ENCODE data around the gene TNRC18.
A peak's percentile ranks its signal among the peaks of the same experiment; 100 is the strongest.
"Not testable (repeated sequence)": the region's sequence is repeated elsewhere in the genome, so short reads cannot be mapped to it uniquely, and the experiment has no call there.

TNRC18 gene

DNA sequence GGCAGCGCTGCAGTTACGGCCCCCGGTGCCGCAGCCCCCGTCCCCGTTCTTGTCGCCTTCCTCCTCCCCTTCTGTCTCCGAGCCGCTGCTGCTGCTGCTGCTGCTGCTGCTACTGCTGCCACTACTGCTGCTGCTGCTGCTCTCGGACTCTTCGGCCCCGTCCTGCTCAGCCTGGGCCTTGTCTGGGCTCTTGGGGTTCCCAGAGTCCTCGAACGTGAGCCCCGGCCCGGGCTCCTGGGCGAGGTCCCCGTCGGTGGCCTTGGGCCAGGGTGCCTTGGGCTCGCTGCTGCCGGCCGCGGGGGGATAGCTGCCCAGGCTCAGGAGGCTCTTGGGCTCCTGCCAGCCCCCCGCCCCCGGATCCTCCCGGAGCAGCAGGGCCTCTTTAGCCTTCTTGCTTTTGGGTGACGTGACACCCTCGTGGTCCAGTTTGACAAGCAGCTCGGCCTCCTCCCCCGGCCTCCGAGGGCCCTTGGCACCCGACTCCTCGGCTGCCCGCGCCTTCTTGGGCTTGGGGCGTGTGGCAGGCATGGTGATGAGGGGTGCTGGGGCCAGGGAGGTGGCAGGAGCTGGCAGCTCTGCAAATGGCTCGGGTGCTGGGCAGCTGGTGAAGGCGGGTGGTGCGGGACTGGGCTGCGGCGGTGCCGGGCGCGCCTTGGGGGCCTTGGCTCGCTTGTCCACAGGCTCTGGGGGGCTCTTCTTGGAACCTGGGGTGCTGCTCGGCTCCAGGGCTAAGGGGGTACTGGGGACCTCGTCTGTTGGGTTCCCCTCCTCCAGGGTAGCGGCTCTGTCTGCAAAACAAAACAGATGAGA, 110.4 kb downstream of the TNRC18 start:
- DNase-seq = not testable (repeated sequence)

DNA sequence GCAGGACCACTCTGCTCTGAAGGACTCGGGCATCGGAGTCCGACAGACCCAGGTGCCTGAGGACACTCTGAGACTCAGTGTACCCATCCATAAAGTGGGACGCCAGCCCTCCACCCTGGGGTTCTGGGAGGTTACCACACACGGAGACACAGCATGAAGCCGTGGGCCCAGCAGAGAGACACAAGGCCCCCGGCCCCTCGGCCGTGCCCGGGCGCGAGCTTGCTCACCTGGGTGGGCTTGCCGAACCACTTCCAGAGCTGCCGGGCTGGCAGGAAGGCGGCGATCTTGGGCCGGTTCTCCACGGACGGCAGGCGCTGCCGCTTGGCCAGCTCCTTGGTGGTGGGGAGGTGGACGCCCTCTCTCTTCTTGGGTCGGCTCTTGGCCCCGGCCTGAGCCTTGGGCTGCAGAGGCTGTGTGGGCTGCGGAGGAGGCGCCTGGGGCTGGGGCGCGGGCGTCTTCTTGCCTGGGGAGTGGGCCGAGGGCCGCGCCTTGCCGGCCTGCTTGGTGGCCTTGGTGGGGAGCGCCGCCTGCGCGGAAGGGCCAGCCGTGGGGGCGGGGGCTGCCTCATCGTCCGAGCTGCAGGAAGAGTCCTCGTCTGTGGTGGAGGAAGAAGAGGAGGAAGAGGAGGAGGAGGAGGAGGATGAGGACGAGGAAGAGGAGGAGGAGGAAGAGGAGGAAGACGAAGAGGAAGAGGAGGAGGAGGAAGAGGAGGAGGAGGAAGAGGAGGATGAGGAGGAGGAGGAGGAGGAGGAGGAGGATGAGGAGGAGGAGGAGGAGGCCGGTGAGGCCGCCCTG, 111.2 kb downstream of the TNRC18 start:
- DNase-seq = not testable (repeated sequence)

DNA sequence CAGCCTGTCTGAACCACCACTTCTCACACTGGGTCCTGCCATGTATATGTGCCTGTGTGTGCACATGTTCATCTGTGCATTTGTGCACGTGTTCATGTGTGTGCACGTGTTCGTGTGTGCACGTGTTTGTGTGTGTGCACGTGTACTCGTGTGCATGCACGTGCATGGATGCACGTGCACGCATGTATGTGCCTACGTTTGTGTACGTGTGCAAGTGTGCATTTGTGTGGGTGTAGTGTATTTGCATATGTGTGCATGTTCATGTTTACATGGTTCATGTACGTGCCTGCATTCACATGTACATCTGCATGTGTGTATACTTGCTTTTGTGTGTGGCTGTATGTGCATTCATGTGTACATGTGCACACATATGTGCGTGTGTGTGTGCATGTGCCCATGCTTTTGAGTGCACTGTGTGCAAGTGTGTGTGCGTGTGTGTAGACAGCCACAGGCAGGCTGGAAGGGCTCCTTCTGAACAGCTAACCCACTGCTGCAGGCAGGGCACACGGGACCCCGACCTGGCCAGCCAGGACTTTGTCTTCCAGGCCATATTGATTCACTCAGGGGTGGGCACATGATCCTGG, 112.7 kb downstream of the TNRC18 start:
- DNase-seq = no peak

DNA sequence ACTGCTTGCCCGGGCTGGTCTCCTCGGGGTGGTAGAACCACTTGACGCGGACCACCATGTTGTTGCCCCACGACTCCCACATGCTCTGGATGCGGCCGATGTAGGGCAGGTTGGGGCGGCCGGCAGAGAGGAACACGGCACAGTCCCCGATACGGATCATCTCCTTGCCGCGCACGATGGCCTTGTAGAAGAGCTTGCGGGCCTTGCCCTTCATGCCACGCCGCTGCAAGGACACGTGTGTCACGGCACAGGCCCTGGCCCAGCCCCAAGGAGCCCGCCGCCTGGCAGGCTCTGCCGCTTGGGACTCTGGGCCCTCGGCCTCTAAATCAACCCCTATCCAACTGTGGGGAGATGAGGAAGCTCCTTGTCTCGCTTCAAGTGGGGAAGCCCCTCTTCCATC, 114.5 kb downstream of the TNRC18 start:
- no peak for DNase-seq

DNA sequence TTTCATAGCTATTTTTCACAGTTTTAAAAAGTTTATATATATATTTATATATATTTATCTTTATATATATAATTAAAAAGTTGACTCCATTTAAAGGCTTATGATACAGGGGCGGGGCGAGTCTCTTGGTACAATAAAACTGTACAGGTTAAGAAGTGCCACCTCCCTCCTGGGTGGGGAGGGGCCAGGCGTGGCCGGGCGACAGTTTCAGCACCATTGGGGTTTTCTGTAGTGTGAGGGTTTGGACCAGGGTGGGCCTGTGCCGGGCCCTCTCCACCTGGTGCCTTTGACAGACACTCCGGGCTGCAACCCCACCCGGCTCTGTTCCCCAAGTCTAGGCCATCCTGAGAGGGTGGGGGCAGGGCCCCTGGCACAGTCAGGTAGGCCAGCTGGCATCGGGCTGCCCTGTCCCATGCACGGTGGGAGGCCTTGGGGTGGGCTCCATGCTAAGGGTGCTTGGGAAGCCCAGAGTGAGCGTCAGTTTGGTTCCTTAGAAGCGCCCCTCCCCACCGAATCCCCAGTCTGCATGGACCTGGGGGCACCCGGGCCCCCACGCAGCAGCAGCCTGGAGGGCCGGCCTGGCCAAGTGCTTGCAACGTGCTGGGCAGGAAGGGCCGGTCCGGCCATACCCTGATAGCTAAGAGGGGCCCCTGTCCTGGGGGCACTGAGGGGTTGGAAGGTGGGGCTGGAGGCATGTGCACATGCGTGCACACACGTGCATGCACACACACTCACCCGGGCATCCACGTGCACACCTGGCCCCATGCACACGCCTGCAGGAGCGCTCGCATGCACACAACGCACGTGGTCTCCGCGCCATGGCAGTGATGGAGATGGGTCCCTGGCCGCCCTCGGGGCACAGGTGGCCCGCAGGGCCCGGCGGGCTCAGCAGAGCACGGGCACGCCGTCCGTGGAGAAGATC, 116.2 kb downstream of the TNRC18 start:
- not testable (repeated sequence) for DNase-seq

DNA sequence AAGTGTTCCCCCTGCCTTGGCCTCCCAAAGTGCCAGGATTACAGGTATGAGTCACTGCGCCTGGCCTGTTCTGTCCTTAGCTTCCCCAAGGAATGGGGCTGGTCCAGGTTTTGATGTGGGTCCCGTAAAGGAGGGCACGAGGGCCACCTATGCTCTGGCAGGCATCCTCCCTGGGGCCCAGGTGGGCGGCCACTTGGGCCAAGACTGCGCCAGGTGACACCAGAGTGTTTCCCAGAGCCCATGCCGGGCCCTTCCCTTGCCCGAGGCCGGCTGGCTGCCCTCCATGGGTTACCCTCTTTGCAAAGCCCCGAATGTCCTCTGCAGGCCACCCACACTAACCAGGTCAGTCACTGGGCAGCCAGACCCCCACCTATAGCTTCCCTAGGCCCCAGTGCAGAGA, 118.6 kb downstream of the TNRC18 start:
- DNase-seq = not testable (repeated sequence)

DNA sequence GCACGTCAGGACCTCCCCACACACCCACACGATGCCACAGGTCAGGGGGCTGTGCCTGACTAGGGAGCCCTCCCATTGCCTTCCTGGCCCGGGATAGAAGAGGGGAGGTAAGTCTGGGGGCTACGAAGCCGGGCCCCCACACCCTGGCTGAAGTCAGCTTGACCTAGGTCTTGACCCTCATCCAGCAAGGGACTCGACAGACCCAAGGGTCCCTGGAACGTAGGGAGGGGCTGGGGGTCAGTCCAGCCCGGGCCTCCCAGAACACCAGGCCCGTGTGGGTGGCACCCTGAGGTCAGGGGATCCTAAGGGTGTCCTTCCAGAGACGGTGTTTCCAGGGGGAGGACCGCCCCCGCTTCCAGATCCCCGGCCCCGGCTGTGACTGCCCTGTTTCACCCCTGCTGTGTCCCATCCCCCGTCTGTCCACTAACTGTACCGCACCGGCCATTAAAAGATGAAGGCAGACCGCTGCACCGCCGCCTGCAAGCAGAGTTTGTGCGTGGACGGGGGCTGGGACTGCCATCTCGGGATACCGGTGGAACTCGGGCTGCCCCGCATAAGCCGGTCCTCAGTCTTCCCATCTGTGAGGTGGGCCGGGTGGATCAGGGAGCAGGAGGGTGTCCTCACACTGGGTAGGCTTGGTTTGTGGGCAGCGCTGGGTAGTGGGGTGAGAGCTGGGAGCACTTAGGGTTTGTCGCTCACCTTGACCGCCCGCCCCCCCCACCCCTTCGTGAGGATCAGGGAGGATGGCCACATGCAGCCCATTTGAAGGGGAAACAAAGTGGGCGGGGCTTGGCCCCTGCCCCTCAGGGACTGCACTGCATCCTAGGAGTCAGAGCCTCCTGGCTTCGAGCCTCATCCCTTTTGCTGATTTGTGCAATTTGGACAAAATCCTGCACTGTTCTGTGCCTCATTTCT, 119.8 kb downstream of the TNRC18 start:
- no peak for DNase-seq

DNA sequence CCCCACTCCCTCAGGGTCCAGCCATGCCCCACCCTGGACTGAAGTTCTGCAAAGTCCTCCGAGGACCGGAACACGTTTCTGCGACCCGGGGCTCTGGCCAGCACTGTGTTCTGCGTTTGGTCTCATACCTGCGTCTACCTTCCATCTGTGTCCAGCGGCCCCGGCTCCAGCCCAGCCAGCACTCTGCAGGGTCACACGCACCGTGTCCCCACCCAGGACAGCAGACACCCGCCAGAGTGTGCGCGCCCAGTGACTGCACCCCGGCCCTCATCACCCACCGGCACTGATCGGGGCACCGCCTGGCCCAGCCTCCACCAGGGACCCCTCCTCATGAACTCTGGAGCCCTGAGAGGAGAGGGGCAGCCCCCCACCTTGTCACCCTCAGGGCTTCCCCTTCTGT, 120.6 kb downstream of the TNRC18 start:
- DNase-seq = no peak

DNA sequence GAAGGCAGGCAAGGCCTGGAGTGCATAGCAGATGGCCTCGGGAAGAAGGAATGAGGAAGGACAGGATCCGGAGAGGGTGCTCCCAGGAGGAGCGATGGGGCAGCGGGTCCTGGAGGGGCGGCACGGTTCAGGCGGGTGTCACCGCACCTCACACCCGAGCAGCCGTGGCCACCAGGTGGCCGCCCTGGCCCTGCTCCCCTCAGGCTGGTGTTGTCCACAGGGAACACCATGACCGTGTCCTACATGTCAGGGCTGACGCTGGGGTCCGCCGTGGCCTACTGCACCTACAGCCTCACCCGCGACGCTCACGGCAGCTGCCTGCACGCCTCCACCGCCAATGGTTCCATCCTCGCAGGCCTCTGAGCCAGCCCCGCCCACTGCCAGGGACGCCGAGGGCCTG, 121.1 kb downstream of the TNRC18 start:
- DNase-seq = no peak

DNA sequence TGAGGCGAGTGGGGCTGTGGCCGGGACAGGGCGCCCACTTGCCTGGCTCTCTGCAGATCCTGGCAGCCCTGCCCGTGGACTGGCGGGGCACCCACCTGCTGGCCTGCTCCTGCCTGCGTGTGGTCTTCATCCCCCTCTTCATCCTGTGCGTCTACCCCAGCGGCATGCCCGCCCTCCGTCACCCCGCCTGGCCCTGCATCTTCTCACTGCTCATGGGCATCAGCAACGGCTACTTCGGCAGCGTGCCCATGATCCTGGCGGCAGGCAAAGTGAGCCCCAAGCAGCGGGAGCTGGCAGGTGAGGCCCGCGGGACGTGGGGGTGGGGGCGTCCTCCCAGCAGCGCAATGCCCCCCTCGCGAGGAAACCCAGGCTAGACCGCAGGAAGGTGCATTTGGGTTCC, 123.3 kb downstream of the TNRC18 start:
- DNase-seq = no peak

DNA sequence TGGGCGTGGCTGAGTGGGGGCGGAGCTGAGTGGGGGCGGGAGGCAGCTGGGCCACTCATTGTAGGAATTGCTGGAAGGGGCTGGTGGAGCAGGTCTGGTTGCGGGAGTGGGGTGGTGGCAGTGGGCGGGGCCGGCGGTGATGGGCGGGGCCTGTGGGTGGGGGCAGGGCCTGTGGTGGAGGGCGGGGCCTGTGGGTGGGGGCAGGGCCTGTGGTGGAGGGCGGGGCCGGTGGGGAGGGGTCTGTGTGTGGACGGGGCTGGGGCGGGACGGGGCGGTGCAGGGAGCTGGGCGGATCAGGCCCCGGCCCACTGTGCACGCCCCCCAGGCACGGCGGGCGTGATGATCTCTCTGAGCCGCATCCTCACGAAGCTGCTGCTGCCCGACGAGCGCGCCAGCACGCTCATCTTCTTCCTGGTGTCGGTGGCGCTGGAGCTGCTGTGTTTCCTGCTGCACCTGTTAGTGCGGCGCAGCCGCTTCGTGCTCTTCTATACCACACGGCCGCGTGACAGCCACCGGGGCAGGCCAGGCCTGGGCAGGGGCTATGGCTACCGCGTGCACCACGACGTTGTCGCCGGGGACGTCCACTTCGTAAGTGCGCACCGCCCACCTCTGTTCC, 126.9 kb downstream of the TNRC18 start:
- DNase-seq = peak; percentile 61

DNA sequence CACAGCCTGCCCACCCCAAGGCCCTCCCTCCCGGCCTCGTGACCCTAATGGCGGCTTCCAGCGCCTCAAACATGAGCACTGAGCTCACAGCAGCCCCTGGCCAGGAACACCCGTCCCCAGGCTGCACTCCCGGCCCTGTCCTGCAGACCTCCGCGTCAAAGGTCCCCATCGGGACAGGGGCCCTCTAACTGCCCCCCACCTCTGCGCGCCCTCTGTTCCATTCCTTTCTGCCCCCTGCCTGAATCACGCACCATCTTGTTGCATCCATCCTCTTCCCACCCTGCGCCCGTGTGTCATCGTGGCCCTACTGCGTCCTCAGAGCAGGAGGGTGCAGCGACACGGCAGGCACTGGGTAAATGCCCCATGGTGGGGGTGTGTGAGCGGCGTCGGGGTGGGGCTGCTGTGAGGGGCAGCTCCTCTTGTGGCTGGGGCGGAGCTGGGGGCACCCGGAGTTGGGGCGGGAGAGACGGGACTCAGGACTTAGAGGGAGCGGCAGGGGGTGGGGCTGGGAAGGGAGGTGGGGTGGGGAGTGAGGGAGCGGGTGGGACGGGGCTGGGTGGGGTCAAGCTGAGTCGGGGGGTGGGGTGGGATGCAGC, 127.5 kb downstream of the TNRC18 start:
- DNase-seq = no peak

DNA sequence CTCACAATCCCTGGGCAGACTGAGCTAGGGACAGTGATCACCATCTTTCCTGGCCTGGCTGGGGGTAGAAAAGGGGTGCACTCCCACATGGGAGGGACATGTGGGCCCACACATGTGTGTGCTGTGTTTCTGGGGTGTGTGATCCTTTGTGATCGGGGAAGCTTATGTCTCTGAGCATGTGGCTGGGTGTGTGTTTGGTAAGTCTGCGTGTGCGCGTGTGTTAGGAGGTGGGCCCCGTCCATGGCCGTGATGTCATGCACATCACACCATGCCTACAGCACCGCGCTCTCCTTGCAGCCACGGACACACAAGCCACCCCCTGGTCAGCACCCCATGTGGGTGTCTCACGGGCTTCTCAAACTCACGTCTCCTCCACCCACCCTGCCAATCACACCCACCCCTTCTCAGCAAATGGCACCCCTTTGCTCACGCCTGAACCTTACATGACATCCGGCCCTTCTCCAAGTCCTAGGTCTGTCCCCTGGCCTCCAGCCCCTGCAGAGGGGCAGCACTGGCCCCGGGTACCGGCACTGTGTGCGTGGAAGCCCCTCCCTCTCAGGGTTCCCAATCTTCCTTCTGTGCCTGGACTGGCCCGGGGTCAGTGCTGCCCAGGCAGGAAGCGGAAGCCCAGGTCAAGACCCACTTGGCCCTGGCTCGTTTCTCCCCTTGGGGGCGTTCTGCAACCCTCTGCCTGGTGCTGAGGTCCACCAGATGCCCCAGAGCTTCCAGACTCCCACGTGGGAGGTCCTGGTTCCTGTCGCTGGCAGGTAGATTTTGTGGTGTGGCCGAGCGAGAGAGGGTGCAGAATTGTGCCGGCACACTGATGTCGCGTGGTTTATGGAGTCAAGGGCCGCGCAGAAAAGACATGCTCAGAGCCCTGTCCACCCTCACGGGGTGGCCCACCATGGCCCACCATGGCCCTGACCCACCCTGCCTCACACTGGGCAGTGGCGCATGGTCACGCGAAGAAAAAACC, 128.3 kb downstream of the TNRC18 start:
- no peak for DNase-seq

DNA sequence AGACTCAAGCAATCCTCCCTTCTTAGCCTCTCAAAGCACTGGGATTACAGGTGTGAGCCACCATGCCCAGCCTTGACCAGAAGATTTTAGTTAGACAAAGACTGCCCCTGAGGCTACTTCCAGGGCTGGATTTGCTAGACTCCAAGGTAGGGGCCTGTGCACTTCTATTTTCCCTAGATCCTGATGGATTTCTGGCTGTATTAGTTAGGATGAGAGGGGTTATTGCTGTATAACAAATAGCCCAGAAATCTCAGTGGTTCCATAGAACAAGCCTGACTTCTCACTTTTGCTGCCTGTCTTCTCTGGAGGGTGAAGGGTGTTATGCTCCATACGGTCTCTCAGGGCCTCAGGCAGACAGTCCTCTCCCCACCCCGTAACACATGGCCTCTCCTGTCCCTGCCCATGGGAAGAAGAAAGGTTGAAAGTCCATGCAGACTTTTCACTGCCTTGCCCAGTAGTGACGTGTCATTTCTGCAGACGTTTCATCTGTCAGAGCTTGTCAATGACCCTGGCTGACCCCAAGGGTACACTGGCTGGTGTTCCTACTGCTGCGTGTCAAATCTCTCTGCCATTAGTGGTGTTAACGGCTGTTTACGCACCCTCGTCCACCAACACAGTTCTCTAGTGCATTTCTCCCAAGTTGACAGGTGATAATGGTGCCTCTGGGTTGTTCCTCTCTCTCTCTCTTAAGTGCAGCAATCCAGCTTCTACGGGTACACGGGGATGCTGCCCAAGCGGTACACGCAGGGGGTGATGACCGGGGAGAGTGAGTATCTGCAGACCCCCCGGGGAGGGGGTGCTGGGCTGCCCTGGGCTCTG, 129.3 kb downstream of the TNRC18 start:
- DNase-seq = no peak

DNA sequence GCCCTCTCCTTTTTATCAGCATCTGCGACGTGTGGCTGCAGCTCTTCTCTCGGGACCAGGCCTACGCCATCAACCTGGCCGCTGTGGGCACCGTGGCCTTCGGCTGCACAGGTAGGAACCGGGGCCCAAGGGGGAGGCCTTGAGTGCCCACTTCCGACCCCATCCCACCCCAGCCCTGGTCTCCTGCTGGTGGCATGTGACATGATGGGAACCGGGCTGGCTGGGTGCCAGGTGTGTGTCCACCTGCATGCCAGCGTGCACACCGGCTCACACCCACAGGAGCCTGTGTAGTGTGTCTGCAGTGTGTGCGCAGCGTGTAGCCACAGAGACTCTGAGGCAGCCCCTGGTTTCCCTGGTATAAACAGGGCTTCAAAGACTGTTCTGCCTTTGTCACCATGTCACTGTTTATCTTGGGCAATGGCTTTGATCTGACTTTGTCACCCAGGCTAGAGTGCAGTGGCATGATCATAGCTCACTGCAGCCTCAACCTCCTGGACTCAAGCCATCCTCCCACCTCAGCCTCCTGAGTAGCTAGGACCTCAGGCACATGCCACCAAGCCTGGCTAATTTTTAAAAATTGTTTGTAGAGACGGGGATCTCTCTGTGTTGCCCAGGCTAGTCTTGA, 131.8 kb downstream of the TNRC18 start:
- not testable (repeated sequence) for DNase-seq

DNA sequence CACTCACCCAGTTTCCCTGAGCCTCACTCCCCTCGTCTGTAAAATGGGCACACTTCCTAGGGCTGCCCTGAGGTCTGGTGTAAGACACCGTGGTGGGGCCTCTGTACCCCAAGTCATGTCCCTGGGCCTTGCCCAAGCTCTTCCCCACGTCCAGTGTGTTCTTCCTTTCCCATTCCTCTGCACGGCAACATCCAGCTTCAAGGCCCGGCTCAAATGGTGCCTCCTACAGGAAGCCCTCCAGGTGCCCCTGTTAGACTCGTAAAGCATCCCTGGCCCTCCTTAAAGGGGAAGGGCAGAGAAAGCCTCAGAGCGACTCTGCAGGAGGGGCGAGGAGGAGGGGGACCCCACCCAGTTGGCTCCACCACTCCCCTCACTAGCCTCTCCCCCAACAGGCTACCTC, 132.3 kb downstream of the TNRC18 start:
- no peak for DNase-seq

DNA sequence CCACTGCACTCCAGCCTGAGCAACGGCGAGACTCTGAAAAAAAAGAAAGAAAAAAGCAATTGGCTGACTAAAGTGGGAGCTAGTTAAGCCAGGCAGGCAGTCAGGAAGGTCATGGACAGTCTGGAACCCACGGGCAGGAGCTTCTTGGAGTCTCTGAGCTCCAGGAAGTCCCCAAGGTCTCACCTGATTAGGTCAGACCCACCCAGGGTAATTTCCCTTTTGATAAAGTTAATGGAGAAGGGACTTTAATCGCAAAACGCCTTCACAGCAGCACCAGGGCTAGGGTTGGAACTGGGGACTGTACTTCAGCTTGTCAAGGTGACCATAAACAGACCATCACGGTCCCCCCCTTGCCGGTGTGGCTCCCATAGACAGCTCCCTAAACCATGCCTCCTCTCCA, 134.3 kb downstream of the TNRC18 start:
- no peak for DNase-seq

DNA sequence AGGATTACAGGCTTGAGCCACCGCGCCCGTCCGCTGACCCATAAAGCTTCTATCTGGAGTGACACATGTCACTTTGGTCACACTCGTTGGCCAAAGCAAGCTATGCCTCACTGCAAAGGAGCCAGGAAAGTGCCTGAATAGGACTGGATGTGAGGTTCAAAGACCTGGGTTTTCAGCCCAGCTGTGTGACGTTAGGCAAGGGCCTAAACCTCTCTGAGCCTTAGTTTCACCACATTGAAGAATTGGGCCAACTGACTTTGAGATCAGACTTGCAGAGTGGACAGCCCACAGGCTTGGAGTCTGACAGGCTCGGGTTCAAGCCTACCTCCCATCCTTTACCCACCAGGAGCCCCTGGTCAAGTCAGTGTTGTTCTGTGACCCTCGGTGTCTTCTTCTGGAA, 135.1 kb downstream of the TNRC18 start:
- DNase-seq = not testable (repeated sequence)
